B cell (primary cell): ENCODE data around the gene LIN54. TPM values are rescaled to one million over a fixed set of nuclear protein-coding genes. Genes with fewer than 3 reads are reported as not detected.

Source experiments
- ATAC-seq: fragments of 200-7000 bp; cut with Tn5 transposase; one replicate; pipeline ENCODE4 v1.10.0; 2021; ENCODE audit warnings: low read depth, mild to moderate bottlenecking, moderate number of reproducible peaks, moderate library complexity
- CTCF ChIA-PET: fragments of 350-600 bp; sonication (Branson Sonifier 250); formaldehyde crosslinking; loops from one replicate; lab custom pipeline; 2021; ENCODE audit warnings: antibody characterized with exemption, inconsistent platforms; lab: Charles Lee
- POLR2A ChIA-PET: fragments of 350-600 bp; sonication (Branson Sonifier 250); formaldehyde crosslinking; loops from one replicate; lab custom pipeline; 2021; ENCODE audit warnings: antibody characterized with exemption; lab: Charles Lee
- DNase-seq: peaks from one replicate; pipeline ENCODE4 v3.0.0; 2013
- H2AFZ ChIP-seq: 2 replicates; pipeline ENCODE4 v1.6.1; 2012; ENCODE audit warnings: mild to moderate bottlenecking, low read depth, low read length; ENCODE audit not compliant: insufficient read depth, poor library complexity, severe bottlenecking
- H3K27ac ChIP-seq, 2 donors: 1 replicate in 1 of 2; 2 replicates in 1 of 2; pipeline ENCODE4 v1.5.1; 2012 to 2013; ENCODE audit warnings: low read length in 2 of 2, mild to moderate bottlenecking in 2 of 2, moderate library complexity in 1 of 2
- H3K27me3 ChIP-seq, 4 experiments: fragments of 200-600 bp in 1 of 4; sonication (generic) in 1 of 4; replicated peaks in 1 of 4; 1 replicate in 2 of 4; 2 replicates in 2 of 4; pipeline versions ENCODE4 v1.6.1 to v1.7.0; 2013 to 2016; ENCODE audit warnings: low read length in 3 of 4, mild to moderate bottlenecking in 2 of 4, mixed read lengths in 1 of 4, moderate library complexity in 1 of 4; ENCODE audit not compliant: insufficient read depth in 4 of 4, control insufficient read depth in 3 of 4; ENCODE audit errors: control extremely low read depth in 1 of 4
- H3K36me3 ChIP-seq, 2 experiments: replicated peaks in 1 of 2; 1 replicate in 1 of 2; 2 replicates in 1 of 2; pipeline versions ENCODE4 v1.6.1 to v1.7.1; 2013; ENCODE audit warnings: low read length in 1 of 2; ENCODE audit not compliant: insufficient read depth in 2 of 2, control insufficient read depth in 1 of 2; ENCODE audit errors: control extremely low read depth in 1 of 2, extremely low read depth in 1 of 2
- H3K4me1 ChIP-seq, 2 donors: fragments of 200-600 bp in 1 of 2; sonication (generic) in 1 of 2; 1 replicate in 1 of 2; 2 replicates in 1 of 2; pipeline versions ENCODE4 v1.5.1 to v1.6.1; 2013 to 2017; ENCODE audit warnings: low read length in 2 of 2; ENCODE audit not compliant: control insufficient read depth in 2 of 2, insufficient read depth in 2 of 2
- H3K4me2 ChIP-seq: replicated peaks from 2 replicates; pipeline ENCODE3; 2012; ENCODE audit warnings: mild to moderate bottlenecking, low read depth, low read length; ENCODE audit not compliant: poor library complexity, severe bottlenecking
- H3K4me3 ChIP-seq, 5 experiments: fragments of 200-600 bp in 1 of 5; sonication (generic) in 1 of 5; 1 replicate in 3 of 5; 2 replicates in 2 of 5; pipeline versions ENCODE4 v1.5.1 to v1.7.0; 2011 to 2016; ENCODE audit warnings: low read length in 4 of 5, mild to moderate bottlenecking in 4 of 5, low read depth in 2 of 5, control low read depth in 1 of 5, moderate library complexity in 1 of 5; ENCODE audit not compliant: insufficient read depth in 1 of 5; ENCODE audit errors: control extremely low read depth in 1 of 5, extremely low read depth in 1 of 5
- H3K79me2 ChIP-seq: fragments of 200-600 bp; sonication (generic); one replicate; pipeline ENCODE4 v1.6.0; 2016; ENCODE audit warnings: low read length; ENCODE audit not compliant: control insufficient read depth, insufficient read depth
- H3K9ac ChIP-seq: fragments of 200-600 bp; sonication (generic); 2 replicates; pipeline ENCODE4 v1.6.1; 2017; ENCODE audit warnings: mild to moderate bottlenecking, low read length, moderate library complexity
- H3K9me3 ChIP-seq, 3 donors: one replicate each; pipeline versions ENCODE4 v1.6.1 to v1.7.1; 2013; ENCODE audit warnings: low read length in 2 of 3; ENCODE audit not compliant: control insufficient read depth in 2 of 3, insufficient read depth in 1 of 3; ENCODE audit errors: control extremely low read depth in 1 of 3
- H4K20me1 ChIP-seq: 2 replicates; pipeline ENCODE4 v1.6.0; 2012; ENCODE audit warnings: mild to moderate bottlenecking, low read length; ENCODE audit not compliant: insufficient read depth, control insufficient read depth, poor library complexity, severe bottlenecking
- H3K27ac Mint-ChIP-seq: one replicate; pipeline ENCODE4 v1.8.0; 2021; ENCODE audit warnings: mixed read lengths
- H3K27me3 Mint-ChIP-seq: one replicate; pipeline ENCODE4 v1.8.0; 2021; ENCODE audit warnings: mixed read lengths
- H3K4me1 Mint-ChIP-seq: one replicate; pipeline ENCODE4 v1.8.0; 2021; ENCODE audit warnings: mixed read lengths
- H3K4me3 Mint-ChIP-seq: one replicate; pipeline ENCODE4 v1.8.0; 2021; ENCODE audit warnings: mixed read lengths
- H3K9me3 Mint-ChIP-seq: one replicate; pipeline ENCODE4 v1.8.0; 2022; ENCODE audit warnings: mixed read lengths; ENCODE audit not compliant: insufficient read depth
- CTCF ChIP-seq: fragments of 200-600 bp; IDR thresholded peaks from one replicate; pipeline ENCODE4 v1.8.0; 2022; ENCODE audit warnings: antibody characterized with exemption, mild to moderate bottlenecking
- EZH2 ChIP-seq: IDR thresholded peaks from 2 replicates; pipeline ENCODE4 v1.6.1; 2012; ENCODE audit warnings: borderline replicate concordance, low read depth, mild to moderate bottlenecking, moderate library complexity, low read length; ENCODE audit not compliant: insufficient read depth, poor library complexity, severe bottlenecking
- WGBS: methylation state at CpG from one replicate; pipeline ENCODE4 v1.1.5; 2013; ENCODE audit warnings: missing lambda C conversion rate; ENCODE audit not compliant: insufficient coverage; 5-methylcytosine and 5-hydroxymethylcytosine counted together
- intact Hi-C: fragments of 100-400 bp; cut with micrococcal nuclease; formaldehyde crosslinking; loops from one replicate; pipeline ENCODE4 v1.10.0; 2022
- polyA minus RNA-seq: library from RNA; depleted of rRNA, polyadenylated mRNA; stranded (reverse); fragments of >200 nt; gene quantifications from 2 replicates; pipeline ENCODE4 v1.2.3, GENCODE V29; 2012
- polyA plus RNA-seq: library from polyadenylated mRNA; depleted of rRNA; stranded (reverse); fragments of >200 nt; gene quantifications from 2 replicates; pipeline ENCODE4 v1.2.3, GENCODE V29; 2012
- total RNA-seq, 2 donors: library from RNA; stranded (reverse); fragments of 120-200 nt in 1 of 2; gene quantifications; 1 replicate in 1 of 2; 2 replicates in 1 of 2; pipeline versions ENCODE4 v1.2.3 to v1.2.4, GENCODE V29; 2013 to 2022

Gene LIN54
- 17.2 and 19.2 TPM in 2 replicates for total RNA-seq
- 16.4 TPM for total RNA-seq (2013)
- 3.5 and 3.8 TPM in 2 replicates for polyA plus RNA-seq
- polyA minus RNA-seq, result 9.6 and 13.9 TPM in 2 replicates

- no peaks in the 10 kb centered on the region for H3K9me3 ChIP-seq
- H4K20me1 ChIP-seq, result peaks cover 2% of the 10 kb centered on the region
- no peaks in the 10 kb centered on the region for H3K9me3 Mint-ChIP-seq
- no peaks in the 10 kb centered on the region for H3K27me3 Mint-ChIP-seq
- under 1% methylated on average over 47 of the region's 54 CpGs for WGBS
- H3K79me2 ChIP-seq, result peaks cover 37% of the 10 kb centered on the region
- H3K4me3 Mint-ChIP-seq, result peak within 1 kb of the TSS; percentile 92
- ATAC-seq, result peak; percentile 44
- no peaks in the 10 kb centered on the region for H3K27me3 ChIP-seq
- H3K27ac Mint-ChIP-seq, result peak within 1 kb of the TSS; percentile 96
- H3K4me1 ChIP-seq, result peaks cover 24 to 33% of the 10 kb centered on the region in 2 donors
- peak within 1 kb of the TSS; percentile 94 for H3K9ac ChIP-seq
- DNase-seq, result peak; percentile 89
- peak within 1 kb of the TSS; percentile 98 for H3K4me2 ChIP-seq
- intact Hi-C loops, result loop anchor here (1.0 to 10.0 kb wide), 4 partner anchors 274 to 726 kb away; partner anchors contain the start of genes ABRAXAS1 and COQ2
- H3K4me1 Mint-ChIP-seq, result peaks cover 49% of the 10 kb centered on the region
- TF ChIP-seq EZH2 (no peak), CTCF (no peak)
- peak within 1 kb of the TSS; percentile 98 for H2AFZ ChIP-seq
- H3K36me3 ChIP-seq, result no peaks in the 10 kb centered on the region
- H3K27ac ChIP-seq, result peak within 1 kb of the TSS; percentile 90 to 92
- H3K4me3 ChIP-seq, result peak within 1 kb of the TSS; percentile 76 to 98 (median 89)
- POLR2A ChIA-PET, result interaction anchor here (0.6 to 2.0 kb wide), 6 partner anchors 24 to 558 kb away, joined by 3 to 13 read pairs (median 3); partner anchors contain the start of genes COPS4, HELQ and MRPS18C
- CTCF ChIA-PET, result interaction anchor here (0.6 to 2.3 kb wide), 6 partner anchors 24 to 572 kb away, joined by 3 to 11 read pairs (median 6); partner anchors contain the start of genes COPS4 and THAP9
These were observed at the start of gene LIN54 for GRCh38 chr4:83010522-83011318. Gene LIN54, minus strand, starts transcription at chr4:83010823. Its CDS starts 25,979 bp downstream, at chr4:82984844.

GRCh38 chr4:83054928-83055327, 44.3 kb upstream of the LIN54 start:
- H3K4me1 Mint-ChIP-seq, result peaks cover 2% of the 10 kb centered on the region
- Histone ChIP-seq H3K79me2 (no peaks in the 10 kb centered on the region), H3K4me3 (no peak overlapping the region), H3K36me3 (peaks cover 6 to 40% of the 10 kb centered on the region in 2 experiments), H3K27me3 (no peaks in the 10 kb centered on the region), H3K4me2 (no peak overlapping the region), H4K20me1 (no peaks in the 10 kb centered on the region), H3K9me3 (no peaks in the 10 kb centered on the region), H3K27ac (no peak overlapping the region), H2AFZ (no peak overlapping the region), H3K4me1 (no peaks in the 10 kb centered on the region), H3K9ac (no peak overlapping the region)
- H3K4me3 Mint-ChIP-seq, result no peak overlapping the region
- DNase-seq, result peak; percentile 52
- ChIA-PET CTCF (interaction anchor here (0.6 to 3.0 kb wide), 11 partner anchors 20 to 584 kb away, joined by 3 to 61 read pairs (median 3); partner anchors contain the start of genes COPS4 and COQ2), POLR2A (interaction anchor here (0.7 kb wide), 1 partner anchor 20 kb away, joined by 3 read pairs; the partner anchor contains the start of gene COPS4)
- ATAC-seq, result no peak
- TF ChIP-seq EZH2 (no peak), CTCF (peak; percentile 59)
- intact Hi-C loops, result loop anchor here (1.0 to 2.0 kb wide), 3 partner anchors 20 to 227 kb away; no protein-coding TSS in a partner anchor
- no peaks in the 10 kb centered on the region for H3K27me3 Mint-ChIP-seq
- H3K27ac Mint-ChIP-seq, result no peak overlapping the region
- H3K9me3 Mint-ChIP-seq, result no peaks in the 10 kb centered on the region
